ENCODE results near the gene OR9Q2. TPM values are rescaled to one million over a fixed set of nuclear protein-coding genes. Genes with fewer than 3 reads are reported as not detected.

OR9Q2 gene
- total RNA-seq, 1 donor from 2014 or later: not detected

Other genes with a start within 250 kb of the OR9Q2 start
- gene OR9Q1, start 165.2 kb upstream of the OR9Q2 start, total RNA-seq: not detected
- gene OR6Q1, start 158.1 kb upstream of the OR9Q2 start, total RNA-seq: not detected
- gene OR9I1, start 63.5 kb upstream of the OR9Q2 start, total RNA-seq: not detected
- not detected for gene OR1S2, start 15.1 kb downstream of the OR9Q2 start, total RNA-seq
- not detected for gene OR1S1, start 23.6 kb downstream of the OR9Q2 start, total RNA-seq
- gene OR10Q1, start 39.8 kb downstream of the OR9Q2 start, total RNA-seq: not detected
- gene OR10W1, start 79.2 kb downstream of the OR9Q2 start, total RNA-seq: not detected
- gene OR5B17, start 170.0 kb downstream of the OR9Q2 start, total RNA-seq: not detected
- not detected for gene OR5B3, start 217.8 kb downstream of the OR9Q2 start, total RNA-seq
- gene OR5B2, start 239.1 kb downstream of the OR9Q2 start, total RNA-seq: not detected